K562 (cell line): ENCODE measurements around the gene KCNIP2. TPM values are rescaled to one million over a fixed set of nuclear protein-coding genes. Genes with fewer than 3 reads are reported as not detected.

ENCODE experiments used
- CREM ChIP-seq: IDR thresholded peaks from 2 replicates; pipeline ENCODE4 v1.6.1; 2014; ENCODE audit warnings: antibody characterized with exemption, low read depth
- FOSL1 ChIP-seq: fragments of 200-800 bp; sonication (Bioruptor generic); conservative IDR thresholded peaks from 2 replicates; pipeline ENCODE4 v1.6.1; 2016; ENCODE audit warnings: missing genetic modification characterization, missing compliant biosample characterization
- JUN ChIP-seq, 2 experiments: sonication (generic) in 1 of 2; formaldehyde crosslinking in 1 of 2; IDR thresholded peaks; 2 replicates each; pipeline versions ENCODE4 v1.6.1 to v1.8.0; 2012 to 2022; ENCODE audit warnings: borderline replicate concordance in 2 of 2, mild to moderate bottlenecking in 2 of 2, improper control_type of control experiment in 1 of 2, low read depth in 1 of 2, low read length in 1 of 2, missing genetic modification reagents in 1 of 2
- LCOR ChIP-seq: sonication (generic); formaldehyde crosslinking; IDR thresholded peaks from 2 replicates; pipeline ENCODE4 v1.8.0; 2022; ENCODE audit warnings: mild to moderate bottlenecking, missing genetic modification reagents
- MCM3 ChIP-seq: fragments of 450-650 bp; IDR thresholded peaks from 2 replicates; pipeline ENCODE4 v1.6.1; 2016
- MEIS2 ChIP-seq: fragments of 450-650 bp; IDR thresholded peaks from 2 replicates; pipeline ENCODE4 v1.6.1; 2014; ENCODE audit warnings: mild to moderate bottlenecking; ENCODE audit not compliant: partially characterized antibody
- NONO ChIP-seq, 2 experiments: fragments of 200-400 bp in 1 of 2; fragments of 450-650 bp in 1 of 2; formaldehyde crosslinking in 1 of 2; IDR thresholded peaks; 2 replicates each; pipeline ENCODE4 v1.6.1; 2017; ENCODE audit warnings: low read depth in 2 of 2, mild to moderate bottlenecking in 2 of 2, moderate library complexity in 2 of 2, low read length in 1 of 2
- PHB ChIP-seq: fragments of 250-450 bp; sonication (Bioruptor Pico); IDR thresholded peaks from 2 replicates; pipeline ENCODE4 v1.5.0; 2021
- PHTF2 ChIP-seq: fragments of 250-450 bp; sonication (Bioruptor Pico); IDR thresholded peaks from 2 replicates; pipeline ENCODE4 v1.5.0; 2021; ENCODE audit warnings: mild to moderate bottlenecking
- RBM34 ChIP-seq: fragments of 200-400 bp; formaldehyde crosslinking; IDR thresholded peaks from 2 replicates; pipeline ENCODE4 v1.6.1; 2018; ENCODE audit warnings: low read length, borderline replicate concordance; ENCODE audit not compliant: insufficient read depth
- SAFB ChIP-seq: fragments of 200-400 bp; formaldehyde crosslinking; IDR thresholded peaks from 2 replicates; pipeline ENCODE4 v1.6.1; 2017; ENCODE audit warnings: low read depth, low read length, borderline replicate concordance
- TAL1 ChIP-seq: fragments of 450-650 bp; IDR thresholded peaks from 2 replicates; pipeline ENCODE4 v1.6.1; 2016; ENCODE audit warnings: mild to moderate bottlenecking
- polyA plus RNA-seq, 8 experiments: library from polyadenylated mRNA; depleted of rRNA in 4 of 8; stranded (reverse) in 5 of 8; unstranded in 3 of 8; fragments of >200 nt; fragmentation: Nextera tagmentation in 2 of 8; fragmentation: Illumina TruSeq in 1 of 8; extraction: Ambion mirVana in 2 of 8; extraction: Trizol in 1 of 8; gene quantifications; 2 replicates each; pipeline versions ENCODE4 v1.2.1 to v1.2.3, GENCODE V29; 2011 to 2014; ENCODE audit warnings: inconsistent platforms in 1 of 8, missing spikeins in 1 of 8
- total RNA-seq, 7 experiments: library from RNA; depleted of rRNA in 6 of 7; stranded (reverse); fragments of >200 nt in 6 of 7; fragmentation: Illumina TruSeq in 2 of 7; extraction: Trizol in 2 of 7; gene quantifications; 2 replicates each; pipeline versions ENCODE4 v1.2.1 to v1.2.3, GENCODE V29; 2011 to 2021; ENCODE audit warnings: low replicate concordance in 1 of 7
- TF ChIP-seq, protein P1 (sequence below): fragments of 450-650 bp; IDR thresholded peaks from 2 replicates; pipeline ENCODE4 v1.6.1; 2016; ENCODE audit warnings: mild to moderate bottlenecking, moderate library complexity
- TF ChIP-seq, protein P2 (sequence below): fragments of 450-650 bp; IDR thresholded peaks from 2 replicates; pipeline ENCODE4 v1.6.1; 2018; ENCODE audit not compliant: partially characterized antibody

KCNIP2 gene
- total and polyA plus RNA-seq, 9 of the 15 experiments (the other 6 are each of a cell fraction or from before 2014, with no cell fraction given), result 2.5 to 7.6 (median 4.1) TPM

DNA sequence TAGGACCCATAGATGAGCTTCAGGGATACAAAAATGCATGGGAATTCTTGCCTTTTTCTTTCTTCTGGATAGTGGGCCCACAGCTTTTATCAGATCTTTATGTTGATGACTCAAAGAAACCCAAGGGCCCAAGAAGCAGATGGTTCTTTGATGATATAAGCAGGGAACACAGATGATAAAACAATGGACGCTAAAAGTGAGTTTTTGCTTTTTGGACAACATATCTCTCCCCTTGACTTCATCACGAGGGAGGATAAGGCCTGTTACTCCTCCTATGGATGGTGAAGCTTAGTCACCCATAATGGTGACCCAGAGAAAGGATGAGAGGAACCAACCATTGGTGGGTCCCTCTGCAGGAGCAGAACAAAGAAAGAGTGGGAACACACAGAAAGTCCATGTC lies 18.9 kb downstream of the KCNIP2 start (continued):
- TF ChIP-seq PHTF2 (CRISPR knock-in tag) (no peak), CREM (peak; percentile 68; the same call in 1 of the 2 replicates), RBM34 (no peak), SAFB (no peak), LCOR (CRISPR knock-in tag) (peak; percentile 94), MEIS2 (peak; percentile 6), PHB (CRISPR knock-in tag) (no peak), FOSL1 (peak; percentile 97), NONO (IDR thresholded peaks at IDR 0.05; ENCODE audit: low read depth in 2 of 2, low read length in 1 of 2) (no peak), MCM3 (no peak), JUN (IDR thresholded peaks at IDR 0.05; ENCODE audit: borderline replicate concordance, low read depth, low read length) (peak; percentile 71), JUN (CRISPR knock-in tag; IDR thresholded peaks at IDR 0.05; ENCODE audit: borderline replicate concordance) (no peak), TAL1 (peak; percentile 84)
- TF ChIP-seq, protein P1, sequence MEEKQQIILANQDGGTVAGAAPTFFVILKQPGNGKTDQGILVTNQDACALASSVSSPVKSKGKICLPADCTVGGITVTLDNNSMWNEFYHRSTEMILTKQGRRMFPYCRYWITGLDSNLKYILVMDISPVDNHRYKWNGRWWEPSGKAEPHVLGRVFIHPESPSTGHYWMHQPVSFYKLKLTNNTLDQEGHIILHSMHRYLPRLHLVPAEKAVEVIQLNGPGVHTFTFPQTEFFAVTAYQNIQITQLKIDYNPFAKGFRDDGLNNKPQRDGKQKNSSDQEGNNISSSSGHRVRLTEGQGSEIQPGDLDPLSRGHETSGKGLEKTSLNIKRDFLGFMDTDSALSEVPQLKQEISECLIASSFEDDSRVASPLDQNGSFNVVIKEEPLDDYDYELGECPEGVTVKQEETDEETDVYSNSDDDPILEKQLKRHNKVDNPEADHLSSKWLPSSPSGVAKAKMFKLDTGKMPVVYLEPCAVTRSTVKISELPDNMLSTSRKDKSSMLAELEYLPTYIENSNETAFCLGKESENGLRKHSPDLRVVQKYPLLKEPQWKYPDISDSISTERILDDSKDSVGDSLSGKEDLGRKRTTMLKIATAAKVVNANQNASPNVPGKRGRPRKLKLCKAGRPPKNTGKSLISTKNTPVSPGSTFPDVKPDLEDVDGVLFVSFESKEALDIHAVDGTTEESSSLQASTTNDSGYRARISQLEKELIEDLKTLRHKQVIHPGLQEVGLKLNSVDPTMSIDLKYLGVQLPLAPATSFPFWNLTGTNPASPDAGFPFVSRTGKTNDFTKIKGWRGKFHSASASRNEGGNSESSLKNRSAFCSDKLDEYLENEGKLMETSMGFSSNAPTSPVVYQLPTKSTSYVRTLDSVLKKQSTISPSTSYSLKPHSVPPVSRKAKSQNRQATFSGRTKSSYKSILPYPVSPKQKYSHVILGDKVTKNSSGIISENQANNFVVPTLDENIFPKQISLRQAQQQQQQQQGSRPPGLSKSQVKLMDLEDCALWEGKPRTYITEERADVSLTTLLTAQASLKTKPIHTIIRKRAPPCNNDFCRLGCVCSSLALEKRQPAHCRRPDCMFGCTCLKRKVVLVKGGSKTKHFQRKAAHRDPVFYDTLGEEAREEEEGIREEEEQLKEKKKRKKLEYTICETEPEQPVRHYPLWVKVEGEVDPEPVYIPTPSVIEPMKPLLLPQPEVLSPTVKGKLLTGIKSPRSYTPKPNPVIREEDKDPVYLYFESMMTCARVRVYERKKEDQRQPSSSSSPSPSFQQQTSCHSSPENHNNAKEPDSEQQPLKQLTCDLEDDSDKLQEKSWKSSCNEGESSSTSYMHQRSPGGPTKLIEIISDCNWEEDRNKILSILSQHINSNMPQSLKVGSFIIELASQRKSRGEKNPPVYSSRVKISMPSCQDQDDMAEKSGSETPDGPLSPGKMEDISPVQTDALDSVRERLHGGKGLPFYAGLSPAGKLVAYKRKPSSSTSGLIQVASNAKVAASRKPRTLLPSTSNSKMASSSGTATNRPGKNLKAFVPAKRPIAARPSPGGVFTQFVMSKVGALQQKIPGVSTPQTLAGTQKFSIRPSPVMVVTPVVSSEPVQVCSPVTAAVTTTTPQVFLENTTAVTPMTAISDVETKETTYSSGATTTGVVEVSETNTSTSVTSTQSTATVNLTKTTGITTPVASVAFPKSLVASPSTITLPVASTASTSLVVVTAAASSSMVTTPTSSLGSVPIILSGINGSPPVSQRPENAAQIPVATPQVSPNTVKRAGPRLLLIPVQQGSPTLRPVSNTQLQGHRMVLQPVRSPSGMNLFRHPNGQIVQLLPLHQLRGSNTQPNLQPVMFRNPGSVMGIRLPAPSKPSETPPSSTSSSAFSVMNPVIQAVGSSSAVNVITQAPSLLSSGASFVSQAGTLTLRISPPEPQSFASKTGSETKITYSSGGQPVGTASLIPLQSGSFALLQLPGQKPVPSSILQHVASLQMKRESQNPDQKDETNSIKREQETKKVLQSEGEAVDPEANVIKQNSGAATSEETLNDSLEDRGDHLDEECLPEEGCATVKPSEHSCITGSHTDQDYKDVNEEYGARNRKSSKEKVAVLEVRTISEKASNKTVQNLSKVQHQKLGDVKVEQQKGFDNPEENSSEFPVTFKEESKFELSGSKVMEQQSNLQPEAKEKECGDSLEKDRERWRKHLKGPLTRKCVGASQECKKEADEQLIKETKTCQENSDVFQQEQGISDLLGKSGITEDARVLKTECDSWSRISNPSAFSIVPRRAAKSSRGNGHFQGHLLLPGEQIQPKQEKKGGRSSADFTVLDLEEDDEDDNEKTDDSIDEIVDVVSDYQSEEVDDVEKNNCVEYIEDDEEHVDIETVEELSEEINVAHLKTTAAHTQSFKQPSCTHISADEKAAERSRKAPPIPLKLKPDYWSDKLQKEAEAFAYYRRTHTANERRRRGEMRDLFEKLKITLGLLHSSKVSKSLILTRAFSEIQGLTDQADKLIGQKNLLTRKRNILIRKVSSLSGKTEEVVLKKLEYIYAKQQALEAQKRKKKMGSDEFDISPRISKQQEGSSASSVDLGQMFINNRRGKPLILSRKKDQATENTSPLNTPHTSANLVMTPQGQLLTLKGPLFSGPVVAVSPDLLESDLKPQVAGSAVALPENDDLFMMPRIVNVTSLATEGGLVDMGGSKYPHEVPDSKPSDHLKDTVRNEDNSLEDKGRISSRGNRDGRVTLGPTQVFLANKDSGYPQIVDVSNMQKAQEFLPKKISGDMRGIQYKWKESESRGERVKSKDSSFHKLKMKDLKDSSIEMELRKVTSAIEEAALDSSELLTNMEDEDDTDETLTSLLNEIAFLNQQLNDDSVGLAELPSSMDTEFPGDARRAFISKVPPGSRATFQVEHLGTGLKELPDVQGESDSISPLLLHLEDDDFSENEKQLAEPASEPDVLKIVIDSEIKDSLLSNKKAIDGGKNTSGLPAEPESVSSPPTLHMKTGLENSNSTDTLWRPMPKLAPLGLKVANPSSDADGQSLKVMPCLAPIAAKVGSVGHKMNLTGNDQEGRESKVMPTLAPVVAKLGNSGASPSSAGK, result 0 out of 2 replicates have a peak, but pooled peaks have one; percentile 9
- TF ChIP-seq, protein P2, sequence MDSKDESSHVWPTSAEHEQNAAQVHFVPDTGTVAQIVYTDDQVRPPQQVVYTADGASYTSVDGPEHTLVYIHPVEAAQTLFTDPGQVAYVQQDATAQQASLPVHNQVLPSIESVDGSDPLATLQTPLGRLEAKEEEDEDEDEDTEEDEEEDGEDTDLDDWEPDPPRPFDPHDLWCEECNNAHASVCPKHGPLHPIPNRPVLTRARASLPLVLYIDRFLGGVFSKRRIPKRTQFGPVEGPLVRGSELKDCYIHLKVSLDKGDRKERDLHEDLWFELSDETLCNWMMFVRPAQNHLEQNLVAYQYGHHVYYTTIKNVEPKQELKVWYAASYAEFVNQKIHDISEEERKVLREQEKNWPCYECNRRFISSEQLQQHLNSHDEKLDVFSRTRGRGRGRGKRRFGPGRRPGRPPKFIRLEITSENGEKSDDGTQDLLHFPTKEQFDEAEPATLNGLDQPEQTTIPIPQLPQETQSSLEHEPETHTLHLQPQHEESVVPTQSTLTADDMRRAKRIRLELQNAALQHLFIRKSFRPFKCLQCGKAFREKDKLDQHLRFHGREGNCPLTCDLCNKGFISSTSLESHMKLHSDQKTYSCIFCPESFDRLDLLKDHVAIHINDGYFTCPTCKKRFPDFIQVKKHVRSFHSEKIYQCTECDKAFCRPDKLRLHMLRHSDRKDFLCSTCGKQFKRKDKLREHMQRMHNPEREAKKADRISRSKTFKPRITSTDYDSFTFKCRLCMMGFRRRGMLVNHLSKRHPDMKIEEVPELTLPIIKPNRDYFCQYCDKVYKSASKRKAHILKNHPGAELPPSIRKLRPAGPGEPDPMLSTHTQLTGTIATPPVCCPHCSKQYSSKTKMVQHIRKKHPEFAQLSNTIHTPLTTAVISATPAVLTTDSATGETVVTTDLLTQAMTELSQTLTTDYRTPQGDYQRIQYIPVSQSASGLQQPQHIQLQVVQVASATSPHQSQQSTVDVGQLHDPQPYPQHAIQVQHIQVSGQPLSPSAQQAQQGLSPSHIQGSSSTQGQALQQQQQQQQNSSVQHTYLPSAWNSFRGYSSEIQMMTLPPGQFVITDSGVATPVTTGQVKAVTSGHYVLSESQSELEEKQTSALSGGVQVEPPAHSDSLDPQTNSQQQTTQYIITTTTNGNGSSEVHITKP, result peak; percentile 57
